Suprapubic skin (tissue), 4 donors: Measurements from ENCODE around the gene LMNTD1. TPM values are rescaled to one million over a fixed set of nuclear protein-coding genes. Genes with fewer than 3 reads are reported as not detected.
"Not testable (repeated sequence)": the region's sequence is repeated elsewhere in the genome, so short reads cannot be mapped to it uniquely, and the experiment has no call there.

Experiments used
- DNase-seq, 2 donors: peaks; one replicate each; pipeline ENCODE4 v3.0.0-alpha.2; 2019; ENCODE audit warnings: low spot score in 2 of 2
- H3K27ac ChIP-seq: fragments of 200-600 bp; sonication (generic); one replicate; pipeline ENCODE4 v1.5.1; 2019
- H3K27me3 ChIP-seq: fragments of 200-600 bp; sonication (generic); one replicate; pipeline ENCODE4 v1.5.1; 2019
- H3K36me3 ChIP-seq: fragments of 200-600 bp; sonication (generic); one replicate; pipeline ENCODE4 v1.5.1; 2019
- H3K4me1 ChIP-seq: fragments of 200-600 bp; sonication (generic); one replicate; pipeline ENCODE4 v1.5.1; 2019
- H3K4me3 ChIP-seq: fragments of 200-600 bp; sonication (generic); one replicate; pipeline ENCODE4 v1.5.1; 2019; ENCODE audit warnings: mild to moderate bottlenecking
- H3K9me3 ChIP-seq: fragments of 200-600 bp; sonication (generic); one replicate; pipeline ENCODE4 v1.5.1; 2019
- EP300 ChIP-seq: sonication (generic); formaldehyde crosslinking; IDR thresholded peaks from one replicate; pipeline ENCODE4 v1.6.1; 2017; ENCODE audit warnings: antibody characterized with exemption
- POLR2A ChIP-seq, 2 donors: fragments of 450-650 bp; IDR thresholded peaks; one replicate each; pipeline ENCODE4 v1.6.1; 2017; ENCODE audit warnings: antibody characterized with exemption in 2 of 2, mild to moderate bottlenecking in 2 of 2, moderate library complexity in 2 of 2
- POLR2AphosphoS5 ChIP-seq, 3 donors: sonication (generic); formaldehyde crosslinking; IDR thresholded peaks; one replicate each; pipeline ENCODE4 v1.6.1; 2017; ENCODE audit warnings: antibody characterized with exemption in 3 of 3
- whole genome bisulfite sequencing: methylation state at CpG from one replicate; pipeline ENCODE4 v1.1.5; 2018; 5-methylcytosine and 5-hydroxymethylcytosine counted together
- total RNA-seq, 4 donors: library from RNA; depleted of rRNA; stranded (reverse); fragments of >200 nt; gene quantifications; one replicate each; pipeline ENCODE4 v1.1.0, GENCODE V29; 2016
- TF ChIP-seq, protein P1 (sequence below), 2 donors: fragments of 200-600 bp in 1 of 2; fragments of 450-650 bp in 1 of 2; sonication (generic) in 1 of 2; IDR thresholded peaks; one replicate each; pipeline ENCODE4 v1.5.1; 2016 to 2019; ENCODE audit warnings: antibody characterized with exemption in 2 of 2, mild to moderate bottlenecking in 1 of 2, moderate library complexity in 1 of 2

The LMNTD1 gene
- total RNA-seq, 4 donors from 2014 or later: 2.7 TPM; not detected in 3

DNA sequence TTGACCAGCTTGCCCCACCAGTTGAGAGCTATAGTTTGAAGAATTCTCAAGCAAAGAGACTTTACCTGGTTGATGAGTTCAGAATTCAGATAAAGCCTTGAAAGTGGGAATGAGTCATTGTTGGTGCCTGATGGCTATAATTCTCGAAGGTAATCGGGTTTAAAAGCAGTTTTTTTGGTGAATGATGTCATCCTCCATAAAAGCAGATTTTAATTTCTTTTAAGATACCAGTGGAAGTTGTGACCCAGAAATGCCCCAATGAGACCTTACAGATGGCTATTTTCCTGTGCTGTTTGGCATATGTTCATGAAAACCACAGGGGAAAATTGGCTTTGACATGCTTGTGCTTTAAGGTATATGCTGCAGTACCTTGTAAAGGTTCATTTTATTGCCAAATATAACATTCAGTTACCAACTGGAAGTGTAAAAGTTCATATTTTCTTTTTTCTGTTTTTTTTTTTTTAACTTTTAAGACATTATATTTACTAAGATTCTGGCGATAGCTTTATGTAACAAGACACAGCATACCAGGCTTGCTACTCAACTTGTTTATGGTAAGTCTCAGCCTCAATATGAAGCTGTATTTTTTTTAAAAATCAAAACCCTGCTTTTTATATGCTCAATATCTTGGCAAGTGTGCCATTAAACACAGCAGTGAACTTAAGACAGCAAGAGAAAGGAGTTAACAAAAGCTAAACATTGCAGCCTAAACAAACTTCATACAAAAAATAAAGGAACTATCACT, 119.3 kb downstream of the LMNTD1 start:
- no peak for TF ChIP-seq EP300
- WGBS: 26% methylated on average over 3 of the region's 3 CpGs
- Histone ChIP-seq H3K4me1 (peaks cover 8% of the 10 kb centered on the region), H3K27me3 (no peaks in the 10 kb centered on the region), H3K9me3 (no peaks in the 10 kb centered on the region), H3K36me3 (no peaks in the 10 kb centered on the region), H3K27ac (no peak overlapping the region), H3K4me3 (no peak overlapping the region)
- no peak for DNase-seq

DNA sequence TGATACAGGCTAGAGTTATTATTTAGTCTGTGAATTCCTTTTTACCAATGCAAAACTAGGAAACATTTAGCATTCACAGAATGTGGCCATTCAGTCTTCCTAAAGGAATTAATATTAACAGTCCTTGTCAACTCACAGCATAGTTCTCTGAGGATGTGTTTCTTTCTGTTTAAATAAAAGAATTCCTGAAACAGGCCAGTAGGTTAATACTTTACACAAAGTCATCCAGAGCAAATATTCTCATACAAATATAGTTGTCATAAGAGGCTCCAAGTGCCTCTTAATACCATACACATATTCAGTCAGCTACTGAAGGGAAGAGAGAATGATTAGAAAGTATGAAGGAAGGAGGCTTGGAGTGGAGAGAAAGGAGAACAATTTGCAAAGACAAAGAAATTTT, 120.1 kb downstream of the LMNTD1 start:
- TF ChIP-seq, protein P1, sequence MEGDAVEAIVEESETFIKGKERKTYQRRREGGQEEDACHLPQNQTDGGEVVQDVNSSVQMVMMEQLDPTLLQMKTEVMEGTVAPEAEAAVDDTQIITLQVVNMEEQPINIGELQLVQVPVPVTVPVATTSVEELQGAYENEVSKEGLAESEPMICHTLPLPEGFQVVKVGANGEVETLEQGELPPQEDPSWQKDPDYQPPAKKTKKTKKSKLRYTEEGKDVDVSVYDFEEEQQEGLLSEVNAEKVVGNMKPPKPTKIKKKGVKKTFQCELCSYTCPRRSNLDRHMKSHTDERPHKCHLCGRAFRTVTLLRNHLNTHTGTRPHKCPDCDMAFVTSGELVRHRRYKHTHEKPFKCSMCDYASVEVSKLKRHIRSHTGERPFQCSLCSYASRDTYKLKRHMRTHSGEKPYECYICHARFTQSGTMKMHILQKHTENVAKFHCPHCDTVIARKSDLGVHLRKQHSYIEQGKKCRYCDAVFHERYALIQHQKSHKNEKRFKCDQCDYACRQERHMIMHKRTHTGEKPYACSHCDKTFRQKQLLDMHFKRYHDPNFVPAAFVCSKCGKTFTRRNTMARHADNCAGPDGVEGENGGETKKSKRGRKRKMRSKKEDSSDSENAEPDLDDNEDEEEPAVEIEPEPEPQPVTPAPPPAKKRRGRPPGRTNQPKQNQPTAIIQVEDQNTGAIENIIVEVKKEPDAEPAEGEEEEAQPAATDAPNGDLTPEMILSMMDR (IDR thresholded peaks at IDR 0.05): no peak
- no peak for TF ChIP-seq EP300
- Histone ChIP-seq H3K4me3 (no peak overlapping the region), H3K9me3 (no peaks in the 10 kb centered on the region), H3K27ac (no peak overlapping the region), H3K4me1 (peaks cover 8% of the 10 kb centered on the region), H3K36me3 (no peaks in the 10 kb centered on the region), H3K27me3 (no peaks in the 10 kb centered on the region)
- no peak for DNase-seq

DNA sequence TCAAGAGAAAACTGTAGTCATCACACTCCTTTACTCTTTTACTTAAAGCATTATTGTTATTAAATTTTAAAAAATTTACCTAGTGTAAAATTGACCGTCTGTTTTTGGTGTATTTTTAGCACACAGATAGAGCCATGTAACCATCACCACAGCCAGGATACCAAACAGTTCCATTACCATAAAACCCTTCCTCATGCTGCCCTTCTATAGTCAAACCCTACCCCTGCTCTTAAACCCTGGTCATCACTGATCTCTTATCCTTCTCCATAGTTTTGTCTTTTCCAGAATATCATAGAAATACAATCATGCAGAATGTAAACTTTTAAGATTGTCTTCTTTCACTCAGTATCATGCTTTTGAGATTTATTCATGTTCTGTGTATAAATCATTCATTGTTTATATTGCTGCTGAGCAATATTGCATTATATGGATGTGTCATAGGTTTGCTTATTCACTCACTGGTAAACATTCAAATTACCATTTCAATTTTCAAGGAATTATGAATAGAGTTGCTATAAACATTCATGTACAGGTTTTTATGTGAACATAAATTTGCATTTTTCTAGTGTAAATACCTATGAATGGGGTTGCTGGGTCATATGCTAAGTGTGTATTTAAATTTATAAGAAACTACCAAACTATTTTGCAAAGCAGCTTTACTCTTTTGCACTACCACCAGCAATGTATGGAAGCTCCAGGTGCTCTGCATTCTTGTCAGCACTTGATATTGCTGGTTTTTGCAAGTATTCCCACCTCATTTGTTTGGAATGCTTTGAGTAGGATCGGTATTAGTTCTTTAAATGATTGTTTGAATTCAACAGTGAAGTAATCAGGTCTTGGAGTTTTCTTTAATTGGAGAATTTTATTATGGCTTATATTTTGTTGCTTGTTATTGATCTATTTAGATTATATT, 125.5 kb downstream of the LMNTD1 start:
- no peak overlapping the region for H3K4me3 ChIP-seq
- no peak for DNase-seq
- TF ChIP-seq EP300: no peak
- no peak for TF ChIP-seq POLR2AphosphoS5 (IDR thresholded peaks at IDR 0.05)
- no peak for TF ChIP-seq POLR2A (IDR thresholded peaks at IDR 0.05)
- TF ChIP-seq, protein P1 (IDR thresholded peaks at IDR 0.05): no peak
- WGBS: 65% methylated on average over 2 of the region's 2 CpGs
- no peak overlapping the region for H3K27ac ChIP-seq
- H3K36me3 ChIP-seq: no peaks in the 10 kb centered on the region
- no peaks in the 10 kb centered on the region for H3K9me3 ChIP-seq
- peaks cover 6% of the 10 kb centered on the region for H3K4me1 ChIP-seq
- H3K27me3 ChIP-seq: no peaks in the 10 kb centered on the region

DNA sequence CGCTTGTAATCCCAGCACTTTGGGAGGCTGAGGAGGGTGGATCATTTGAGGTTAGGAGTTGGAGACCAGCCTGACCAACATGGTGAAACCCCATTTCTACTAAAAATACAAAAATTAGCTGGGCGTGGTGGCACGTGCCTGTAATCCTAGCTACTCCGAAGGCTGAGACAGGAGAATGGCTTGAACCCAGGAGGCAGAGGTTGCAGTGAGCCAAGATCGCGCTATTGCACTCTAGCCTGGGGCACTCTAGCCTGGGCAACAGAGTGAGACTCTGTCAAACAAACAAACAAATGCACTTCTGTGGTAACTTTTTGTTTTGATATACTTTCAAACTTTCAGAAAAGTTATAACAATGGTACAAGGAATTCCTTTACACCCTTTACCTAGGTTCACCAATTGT, 126.3 kb downstream of the LMNTD1 start:
- not testable (repeated sequence) for H3K36me3 ChIP-seq, H3K9me3 ChIP-seq, H3K27ac ChIP-seq, H3K27me3 ChIP-seq, H3K4me3 ChIP-seq, H3K4me1 ChIP-seq, DNase-seq
- WGBS: 65% methylated on average over 6 of the region's 6 CpGs
